Adipose tissue (tissue), 3 donors: Measurements from ENCODE around the gene FAN1. TPM values are rescaled to one million over a fixed set of nuclear protein-coding genes. Genes with fewer than 3 reads are reported as not detected.

Experiments
- H3K27ac ChIP-seq: one replicate; pipeline ENCODE4 v1.5.1; 2013; ENCODE audit warnings: low read depth, low read length
- WGBS, 3 donors: extraction: QIAGEN DNeasy Blood & Tissue Kit; methylation state at CpG; one replicate each; pipeline ENCODE4 v1.1.7; 2013; 5-methylcytosine and 5-hydroxymethylcytosine counted together
- polyA plus RNA-seq, 3 donors: library from polyadenylated mRNA; stranded (reverse); fragments of 200-250 nt; gene quantifications; one replicate each; pipeline ENCODE4 v1.2.3, GENCODE V29; 2013
- donor health status: healthy with polysubstance abuse.
- donor health status: Bipolar disorder and iron deficiency.
- donor health status: healthy.

Gene FAN1
- polyA plus RNA-seq, 3 donors, result 8.7 to 8.8 (median 8.7) TPM

DNA sequence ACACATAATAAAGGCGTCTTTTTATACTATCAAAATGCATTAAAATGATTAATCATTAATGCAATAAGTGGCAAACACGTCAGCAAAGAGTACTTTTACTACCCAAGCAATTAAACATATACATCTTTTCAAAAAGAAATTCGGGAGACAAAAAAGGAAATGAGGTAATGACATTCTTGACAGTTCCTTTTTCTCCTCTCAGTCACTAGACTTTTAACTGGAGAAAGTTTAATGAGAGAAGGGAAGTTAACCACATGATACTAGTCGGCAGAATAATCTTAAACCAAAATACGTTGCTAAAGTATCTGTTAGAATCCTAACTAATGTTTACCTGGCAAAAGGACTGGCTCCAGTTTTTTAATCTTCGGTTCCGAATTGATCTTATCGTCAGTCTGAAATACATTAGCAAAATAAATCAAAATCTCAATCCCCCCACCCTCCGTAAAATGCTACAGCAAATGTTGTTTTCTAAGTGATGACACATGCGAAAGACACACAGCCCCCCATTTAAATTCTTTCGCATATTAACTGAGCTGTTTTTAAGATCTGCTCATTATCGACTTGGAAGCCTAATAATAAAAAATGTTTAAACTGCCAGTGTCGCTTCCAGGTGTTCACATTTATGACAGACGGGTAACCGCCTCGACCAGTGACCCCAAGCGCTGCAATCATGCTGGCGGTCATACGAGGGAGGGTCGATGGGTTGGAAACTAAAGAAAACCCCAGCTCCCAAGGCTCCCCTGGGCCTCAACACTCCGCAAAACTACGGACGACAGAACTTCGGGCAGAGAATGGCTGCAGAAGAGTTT is 86.9 kb downstream of the FAN1 start:
- H3K27ac ChIP-seq, result no peak overlapping the region
- WGBS, 3 donors, result 2 to 4% (median 3%) methylated on average over 24 of the region's 24 CpGs

- peak within 1 kb of the TSS; percentile 74 for H3K27ac ChIP-seq
- 0% methylated on average over 82 to 114 of the region's 114 CpGs for WGBS, 3 donors
These were observed 87.8 kb downstream of the FAN1 start, which contains the start of gene MTMR10 for GRCh38 chr15:30991255-30992235. TSS of gene MTMR10 (minus strand) at chr15:30991628. CDS start at chr15:30991506, 122 bp downstream.

GRCh38 chr15:30992249-30992864 is 88.6 kb downstream of the FAN1 start:
- 50 to 83% (median 76%) methylated on average over 7 of the region's 7 CpGs for WGBS, 3 donors
- H3K27ac ChIP-seq, result peak overlapping the region; percentile 74

Other genes with a start within 250 kb of the FAN1 start
- gene MTMR10, start 87.7 kb downstream of the FAN1 start, polyA plus RNA-seq, result 10 to 100 TPM in 2 of 3 donors, 1 to 10 TPM in 1; 8.1 to 36.8 (median 20.5) TPM
- gene TRPM1, start 197.8 kb downstream of the FAN1 start, polyA plus RNA-seq, result 1 to 10 TPM in 1 of 3 donors, under 1 TPM in 1, not detected in 1; 0.24 to 1.5 TPM